Endothelial cell of hepatic sinusoid (primary cell): ENCODE measurements around the gene RPS6KA5.
"Not testable (repeated sequence)": the region's sequence is repeated elsewhere in the genome, so short reads cannot be mapped to it uniquely, and the experiment has no call there.

Source experiments
- in situ Hi-C: cut with HindIII; loops from 2 replicates; pipeline ENCODE4 v1.10.0; 2017; ENCODE audit warnings: low sequenced_read_pairs

RPS6KA5 gene

DNA sequence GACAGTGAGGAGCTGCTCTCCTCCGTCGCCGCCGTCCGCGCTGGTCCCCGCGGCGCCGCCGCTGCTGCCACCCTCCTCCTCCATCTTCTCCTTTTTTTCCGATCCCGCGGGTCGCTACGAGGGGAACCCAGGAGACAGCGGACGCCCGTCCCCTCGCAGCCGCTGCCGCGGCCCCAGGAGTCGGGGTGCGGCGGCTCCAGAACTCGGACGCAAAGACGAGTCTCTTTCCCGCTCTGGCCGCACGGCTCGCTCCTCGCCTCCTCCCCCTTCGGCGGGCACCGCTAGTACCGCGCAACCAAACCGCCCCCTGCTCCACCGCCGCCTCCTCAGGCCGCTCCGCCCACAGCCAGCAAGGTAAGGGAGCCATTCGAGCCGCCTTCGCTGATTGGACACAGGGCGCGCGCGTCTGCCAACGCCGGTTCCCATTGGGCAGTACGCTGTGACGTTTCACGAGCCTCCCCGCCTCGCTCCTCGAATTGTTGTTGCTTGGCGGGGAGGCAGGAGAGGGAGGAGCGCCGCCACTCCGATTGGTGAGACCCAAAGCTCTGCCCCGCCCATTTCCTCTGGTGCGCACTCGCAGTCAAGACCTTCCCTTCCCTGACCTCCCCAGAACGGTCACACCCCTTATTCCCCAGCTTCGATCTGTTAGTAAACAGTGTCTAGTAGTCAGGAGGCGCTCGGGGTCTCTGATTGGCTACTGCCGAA, at the start of gene RPS6KA5:
TSS of gene RPS6KA5 (minus strand) at position 291 of the 705 bp plus-strand sequence. CDS start at position 84, 207 bp downstream.
- in situ Hi-C loops: loop anchor here (5.0 to 25.0 kb wide), 3 partner anchors 33 to 227 kb away; no protein-coding TSS in a partner anchor

GRCh38 chr14:91108941-91109611, 48.6 kb upstream of the RPS6KA5 start:
- in situ Hi-C loops: no loop called here

DNA sequence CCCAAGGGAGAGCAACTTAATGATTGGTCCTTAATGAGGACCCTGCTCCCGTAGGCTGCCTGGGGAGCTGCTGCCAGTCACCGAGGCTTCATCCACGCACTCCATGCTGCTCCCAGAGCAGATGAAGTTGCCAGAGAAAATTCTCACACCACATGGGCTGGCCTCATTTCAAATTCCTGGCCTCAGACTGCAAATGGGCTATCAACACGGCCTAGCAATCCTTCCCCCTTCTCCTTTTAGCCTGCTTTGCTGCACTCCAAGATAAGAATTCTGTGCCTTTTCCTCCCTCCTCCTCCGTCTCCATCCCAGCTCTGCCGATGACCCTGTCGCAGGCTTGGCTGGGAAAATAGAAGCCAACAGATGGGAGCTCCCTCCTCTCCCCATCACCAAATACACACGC, 42.7 kb upstream of the RPS6KA5 start:
- in situ Hi-C loops: loop anchor here (5.0 kb wide), 2 partner anchors 41 to 64 kb away; partner anchors contain the start of gene RPS6KA5

DNA sequence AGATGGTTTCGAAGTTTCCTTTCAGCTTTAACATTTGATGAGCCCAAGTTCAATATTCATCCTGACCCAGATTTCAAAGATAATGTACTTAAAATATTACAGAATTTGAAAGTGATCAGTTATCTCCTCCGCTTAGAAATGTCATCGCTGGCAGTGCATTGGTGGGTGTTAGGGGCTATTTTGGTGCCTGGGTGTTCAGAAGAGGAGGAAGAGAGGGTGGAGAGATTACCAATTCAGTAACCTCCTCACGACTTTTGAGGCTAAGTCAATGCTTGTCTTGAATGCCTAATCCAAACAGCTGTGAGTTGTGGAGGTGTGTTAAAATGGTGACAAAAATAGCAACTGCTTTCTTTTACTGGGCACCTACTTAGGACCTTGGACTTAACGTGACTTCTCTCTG, 39.7 kb upstream of the RPS6KA5 start:
- in situ Hi-C loops: loop anchor here (5.0 kb wide), 2 partner anchors 38 to 67 kb away; partner anchors contain the start of gene RPS6KA5

DNA sequence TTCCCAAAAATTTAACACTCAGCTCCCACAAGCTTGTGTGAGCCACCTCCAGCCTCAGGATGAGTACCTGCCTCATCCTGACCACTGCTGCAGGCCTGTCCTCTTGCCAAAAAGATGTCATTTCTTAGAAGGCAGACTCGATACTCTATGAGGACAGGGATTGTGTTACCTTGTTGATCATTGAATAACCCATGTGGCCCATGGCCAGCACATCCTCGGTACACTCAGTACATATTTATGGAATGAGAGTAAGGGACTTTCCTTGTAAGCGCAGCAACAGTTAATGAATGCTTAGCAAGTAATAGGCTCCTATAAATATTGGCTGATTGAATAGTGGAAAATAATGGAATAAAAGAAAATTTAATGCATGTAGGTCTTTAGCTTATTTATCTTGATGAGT, 38.1 kb upstream of the RPS6KA5 start:
- in situ Hi-C loops: no loop called here

DNA sequence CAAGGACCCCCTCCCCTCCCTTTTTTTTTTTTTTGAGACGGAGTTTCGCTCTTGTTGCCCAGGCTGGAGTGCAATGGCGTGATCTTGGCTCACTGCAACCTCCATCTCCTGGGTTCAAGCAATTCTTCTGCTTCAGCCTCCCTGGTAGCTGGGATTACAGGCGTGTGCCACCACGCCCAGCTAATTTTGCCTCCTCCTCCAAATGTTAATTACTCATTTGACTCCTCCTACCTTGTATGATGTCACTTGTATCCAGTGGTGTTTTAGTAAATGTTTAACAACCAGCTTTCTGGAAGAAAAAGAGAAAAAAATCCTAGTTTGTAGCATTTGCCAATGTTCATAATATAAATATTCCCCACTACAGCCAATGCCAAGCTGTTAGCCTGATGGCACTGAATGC, 37.2 kb upstream of the RPS6KA5 start:
- in situ Hi-C loops: not testable (repeated sequence)

DNA sequence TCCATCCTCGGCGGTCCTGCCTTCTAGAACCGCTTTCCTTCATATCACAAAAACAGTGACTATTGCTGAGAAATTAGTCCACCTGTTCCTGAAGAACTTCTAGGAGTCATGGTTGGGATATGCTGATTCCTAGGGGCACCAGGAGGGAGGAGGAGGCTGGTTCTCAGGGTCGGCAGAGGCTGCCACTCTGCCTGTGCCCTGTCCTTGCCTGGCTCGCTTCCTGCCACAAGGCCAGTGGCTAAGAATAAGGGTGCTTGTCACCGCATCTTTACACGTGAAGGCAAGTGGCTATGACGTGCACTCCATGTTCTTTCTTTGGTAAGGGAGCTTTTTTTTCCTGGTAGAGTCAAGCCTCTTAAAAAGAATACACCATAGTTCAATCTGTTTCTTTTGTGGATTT, 34.7 kb upstream of the RPS6KA5 start:
- in situ Hi-C loops: no loop called here

- in situ Hi-C loops: no loop called here
These were observed 34.3 kb upstream of the RPS6KA5 start for GRCh38 chr14:91094772-91095171.

DNA sequence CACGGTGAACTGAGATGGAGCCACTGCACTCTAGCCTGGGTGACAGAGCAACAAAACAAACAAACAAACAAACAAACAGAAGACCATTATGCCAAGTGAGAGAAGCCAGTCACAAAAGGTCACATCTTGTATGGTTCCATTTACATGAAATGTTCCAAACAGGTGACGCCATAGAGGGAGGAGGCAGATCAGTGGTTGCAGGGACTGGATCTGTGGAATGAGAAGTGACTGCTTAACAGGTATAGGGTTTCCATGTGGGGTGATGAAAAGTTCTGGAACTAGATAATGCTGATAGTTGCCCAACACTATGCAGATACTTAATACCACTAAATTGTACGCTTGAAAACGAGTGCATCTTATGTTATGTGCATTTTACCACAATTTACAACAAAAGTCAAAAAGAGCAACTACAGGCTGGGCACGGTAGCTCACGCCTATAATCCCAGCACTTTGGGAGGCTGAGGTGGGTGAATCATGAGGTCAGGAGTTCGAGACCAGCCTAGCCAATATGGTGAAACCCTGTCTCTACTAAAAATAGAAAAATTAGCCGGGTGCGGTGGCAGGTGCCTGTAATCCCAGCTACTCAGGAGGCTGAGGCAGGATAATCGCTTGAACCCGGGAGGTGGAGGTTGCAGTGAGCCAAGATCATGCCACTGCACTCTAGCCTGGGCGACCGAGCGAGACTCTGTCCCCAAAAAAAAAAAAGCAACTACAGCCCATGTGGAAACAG, 33.5 kb upstream of the RPS6KA5 start:
- in situ Hi-C loops: not testable (repeated sequence)

GRCh38 chr14:91092073-91092472, 31.6 kb upstream of the RPS6KA5 start:
- in situ Hi-C loops: no loop called here

DNA sequence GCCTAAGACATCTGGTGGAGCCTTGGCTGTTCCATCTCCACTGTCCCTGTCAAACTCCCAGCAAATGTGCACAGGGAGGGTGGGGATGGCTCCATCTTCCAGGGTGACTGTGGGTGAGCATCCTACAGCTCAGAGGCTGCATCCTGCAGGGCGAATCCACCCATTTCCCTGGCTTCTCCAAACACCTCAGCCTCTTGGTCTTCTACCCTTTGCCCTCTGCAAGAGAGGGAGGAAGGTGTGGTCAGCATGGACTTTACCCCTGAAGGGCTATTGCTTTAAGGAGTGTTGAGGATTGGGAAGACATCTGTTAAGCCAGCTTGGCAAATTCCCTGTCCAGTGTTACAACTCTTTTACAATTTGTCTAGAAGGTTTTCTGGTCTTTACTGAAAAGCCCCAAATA, 30.3 kb upstream of the RPS6KA5 start:
- in situ Hi-C loops: no loop called here

DNA sequence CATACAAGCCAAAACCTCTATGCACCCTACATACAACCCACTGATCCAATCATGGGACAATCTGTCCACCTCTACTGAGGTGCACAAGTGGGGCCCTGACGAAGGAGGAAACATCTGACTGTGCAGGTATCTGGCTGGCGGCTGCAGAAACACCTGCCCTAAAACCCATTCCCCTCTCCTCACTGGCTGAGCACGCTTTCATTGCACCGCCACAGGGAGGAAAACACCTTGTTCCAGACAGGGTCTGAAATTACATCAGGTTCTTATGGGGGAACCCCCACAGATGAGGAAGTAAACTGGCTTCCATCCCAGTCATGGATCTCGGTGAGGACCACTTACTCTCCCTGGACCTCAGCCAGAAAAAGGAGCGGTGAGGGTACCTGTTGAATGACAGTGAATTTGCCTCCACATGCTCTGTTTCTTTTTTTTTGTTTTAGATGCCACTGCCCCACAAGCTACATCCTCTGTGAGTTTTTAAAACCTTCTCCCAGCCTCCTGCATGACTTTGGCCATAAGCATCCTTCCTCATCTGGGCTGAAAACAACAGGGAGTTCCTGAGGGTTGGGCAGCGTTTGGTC, 29.6 kb upstream of the RPS6KA5 start:
- in situ Hi-C loops: no loop called here

GRCh38 chr14:91088585-91089235, 28.3 kb upstream of the RPS6KA5 start:
- in situ Hi-C loops: no loop called here

DNA sequence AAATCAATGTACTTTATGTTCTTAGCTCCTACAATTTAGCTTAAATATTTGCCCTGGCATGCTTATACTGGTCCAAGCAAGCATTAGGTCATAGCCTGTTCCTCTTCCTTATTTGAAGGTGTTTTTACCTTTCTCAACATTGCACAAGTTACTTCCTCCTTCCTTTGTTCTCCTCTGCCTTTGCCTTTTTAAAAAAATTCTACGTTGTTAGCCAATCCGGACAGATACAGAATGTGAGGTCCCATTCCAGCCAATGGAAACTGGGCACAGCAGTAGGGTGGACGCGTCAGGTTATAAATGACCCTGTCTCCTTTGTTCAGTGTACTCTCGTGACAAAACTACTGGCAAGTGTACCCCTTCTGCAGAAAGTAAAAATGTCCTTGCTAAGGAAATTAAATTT, 27.0 kb upstream of the RPS6KA5 start:
- in situ Hi-C loops: not testable (repeated sequence)

GRCh38 chr14:91084516-91084915, 24.1 kb upstream of the RPS6KA5 start:
- in situ Hi-C loops: no loop called here

- in situ Hi-C loops: no loop called here
These were observed 21.8 kb upstream of the RPS6KA5 start for GRCh38 chr14:91082282-91082681.

DNA sequence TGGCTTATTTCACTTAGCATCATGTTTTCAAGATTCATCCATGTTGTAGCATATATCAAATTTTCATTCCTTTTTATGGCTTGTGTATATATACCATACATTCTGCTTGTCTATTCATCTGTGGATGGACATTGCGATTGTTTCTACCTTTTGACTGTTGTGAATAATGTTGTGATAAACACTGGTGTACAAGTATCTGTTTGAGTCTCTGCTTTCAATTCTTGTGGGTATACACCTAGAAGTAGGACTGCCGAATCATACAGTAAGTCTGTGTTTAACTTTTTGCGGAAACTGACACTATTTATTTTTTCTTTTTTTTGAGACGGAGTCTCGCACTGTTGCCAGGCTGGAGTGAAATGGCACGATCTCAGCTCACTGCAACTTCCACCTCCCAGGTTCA, 19.6 kb upstream of the RPS6KA5 start:
- in situ Hi-C loops: no loop called here

GRCh38 chr14:91078095-91078737, 17.8 kb upstream of the RPS6KA5 start:
- in situ Hi-C loops: no loop called here

DNA sequence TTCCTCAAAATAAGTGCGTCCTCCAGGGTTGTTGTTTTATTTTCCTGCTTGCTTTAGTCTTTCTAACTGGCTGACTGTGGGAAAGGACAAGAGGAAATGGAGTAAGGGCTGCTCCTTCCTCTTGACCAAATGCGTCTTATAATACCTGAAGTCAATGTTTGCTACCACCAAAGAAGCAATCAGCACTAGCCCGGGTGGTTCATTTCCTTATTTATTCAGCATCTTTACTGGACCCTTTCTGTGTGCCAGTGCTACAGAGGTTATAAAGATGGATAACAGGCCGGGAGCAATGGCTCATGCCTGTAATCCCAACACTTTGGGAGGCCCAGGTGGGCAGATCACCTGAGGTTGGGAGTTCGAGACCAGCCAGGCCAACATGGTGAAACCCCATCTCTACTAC, 15.1 kb upstream of the RPS6KA5 start:
- in situ Hi-C loops: no loop called here

- in situ Hi-C loops: loop anchor here (25.0 kb wide), 1 partner anchor 217 kb away; no protein-coding TSS in a partner anchor
These were observed 10.1 kb upstream of the RPS6KA5 start for GRCh38 chr14:91070572-91070971.
